NCI-H460 (cell line): ENCODE results near the gene POLE. TPM values are rescaled to one million over a fixed set of nuclear protein-coding genes. Genes with fewer than 3 reads are reported as not detected.

Experiments used
- DNase-seq: peaks from one replicate; pipeline ENCODE4 v3.0.0-alpha.2; 2016; ENCODE audit warnings: low read depth; ENCODE audit errors: extremely low read depth
- total RNA-seq: library from RNA; depleted of rRNA; stranded (reverse); fragments of >200 nt; shearing (Covaris generic); gene quantifications from 2 replicates; pipeline ENCODE4 v1.2.3, GENCODE V29; 2014

Gene POLE
- total RNA-seq, 1 experiment from 2014 or later: 25.6 TPM

DNA sequence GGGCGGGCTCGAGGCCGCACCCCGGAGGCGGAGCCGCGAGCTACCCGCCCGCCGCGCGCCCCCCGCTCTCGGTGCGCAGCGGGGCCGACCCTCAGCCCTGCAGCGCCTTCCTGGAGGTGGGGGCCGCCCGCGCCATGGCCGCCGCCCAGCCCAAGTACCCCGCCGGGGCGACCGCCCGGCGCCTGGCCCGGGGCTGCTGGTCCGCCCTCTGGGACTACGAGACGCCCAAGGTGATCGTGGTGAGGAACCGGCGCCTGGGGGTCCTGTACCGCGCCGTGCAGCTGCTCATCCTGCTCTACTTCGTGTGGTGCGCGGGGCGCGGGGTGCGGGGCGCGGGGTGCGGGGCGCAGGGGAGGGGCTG, 68.5 kb downstream of the POLE start, which contains the start of gene P2RX2:
P2RX2 (plus strand) TSS at position 94 of the 361 bp plus-strand sequence; CDS start at position 135, 41 bp downstream.
- no peak for DNase-seq

DNA sequence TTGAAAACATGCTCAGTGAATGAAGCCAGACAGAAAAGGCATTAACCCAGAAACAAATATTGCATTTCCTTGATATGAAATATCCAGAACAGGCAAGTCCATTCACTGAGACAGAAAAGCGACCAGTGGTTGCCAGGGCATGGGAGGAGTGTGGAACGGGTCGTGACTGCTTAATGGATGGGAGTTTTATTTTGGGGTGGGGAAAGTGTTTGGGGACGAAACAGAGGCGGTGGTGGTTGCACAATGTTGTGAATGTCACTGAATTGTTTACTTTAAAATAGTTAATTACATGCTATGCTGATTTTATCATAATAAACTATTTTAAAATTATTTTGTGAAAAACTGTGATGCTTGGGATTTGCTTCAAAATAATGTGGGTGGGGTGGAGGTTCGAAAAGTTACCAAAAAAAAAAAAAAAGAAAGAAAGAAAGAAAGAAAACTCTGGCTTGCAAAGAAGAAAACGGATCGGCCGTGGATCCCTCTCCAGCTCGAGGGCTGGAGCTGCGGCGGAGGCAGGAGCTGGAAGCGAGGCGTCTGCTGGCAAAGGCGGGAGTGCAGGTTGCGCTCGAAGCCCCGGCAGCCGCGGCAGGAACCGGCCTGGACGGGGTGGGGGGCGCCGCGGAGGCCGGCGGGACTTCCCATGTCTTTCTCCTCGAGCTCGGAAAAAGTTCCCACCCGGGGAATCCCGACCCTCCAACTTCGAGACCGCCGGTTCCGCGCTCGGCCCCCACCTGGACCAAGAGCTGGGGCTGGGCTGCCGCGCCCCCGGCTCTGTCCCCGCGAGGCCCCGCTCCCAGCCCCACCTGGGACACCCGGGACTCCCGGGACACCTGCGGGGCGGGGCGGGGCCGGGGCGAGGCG, 69.1 kb downstream of the POLE start:
- no peak for DNase-seq

DNA sequence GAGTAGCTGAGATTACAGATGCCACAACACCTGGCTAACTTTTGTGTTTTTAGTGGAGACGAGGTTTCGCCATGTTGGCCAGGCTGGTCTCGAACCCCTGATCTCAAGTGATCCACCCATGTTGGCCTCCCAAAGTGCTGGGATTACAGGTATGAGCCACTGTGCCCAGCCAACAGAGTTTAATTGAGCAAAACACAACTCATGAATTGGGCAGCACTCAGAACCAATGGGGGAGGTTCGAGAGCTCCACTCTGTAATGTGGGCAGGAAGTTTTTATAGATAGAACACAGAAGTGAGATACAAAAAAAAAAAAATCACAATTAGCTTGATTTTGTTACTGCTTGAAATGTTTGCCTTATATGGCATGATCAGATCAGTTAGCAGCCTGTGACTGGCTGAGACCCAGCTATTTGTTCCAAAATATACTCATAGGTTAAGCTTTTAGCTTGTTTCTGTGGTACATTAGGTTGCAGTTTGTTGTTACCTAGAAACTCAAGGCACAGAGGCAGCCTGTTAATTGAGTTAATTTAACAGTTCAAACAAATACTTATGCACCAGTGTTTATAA, 69.9 kb downstream of the POLE start:
- no peak for DNase-seq

DNA sequence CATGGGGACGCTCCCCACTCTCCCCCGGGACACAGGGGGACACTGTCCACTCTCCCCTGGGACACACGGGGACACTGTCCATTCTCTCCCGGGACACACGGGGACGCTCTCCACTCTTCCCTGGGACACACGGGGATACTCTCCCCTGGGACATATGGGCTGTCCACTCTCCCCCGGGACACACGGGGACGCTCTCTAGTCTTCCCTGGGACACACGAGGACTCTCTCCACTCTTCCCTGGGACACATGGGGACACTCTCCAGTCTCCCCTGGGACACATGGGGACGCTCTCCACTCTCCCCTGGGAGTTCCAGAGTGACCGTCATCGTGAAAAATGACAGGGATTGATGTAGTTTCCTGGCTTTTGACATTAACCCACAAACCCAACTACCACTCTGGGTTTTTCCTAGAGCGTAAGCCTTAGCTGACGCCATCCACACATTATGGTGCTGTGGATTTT, 71.5 kb downstream of the POLE start:
- DNase-seq: no peak

DNA sequence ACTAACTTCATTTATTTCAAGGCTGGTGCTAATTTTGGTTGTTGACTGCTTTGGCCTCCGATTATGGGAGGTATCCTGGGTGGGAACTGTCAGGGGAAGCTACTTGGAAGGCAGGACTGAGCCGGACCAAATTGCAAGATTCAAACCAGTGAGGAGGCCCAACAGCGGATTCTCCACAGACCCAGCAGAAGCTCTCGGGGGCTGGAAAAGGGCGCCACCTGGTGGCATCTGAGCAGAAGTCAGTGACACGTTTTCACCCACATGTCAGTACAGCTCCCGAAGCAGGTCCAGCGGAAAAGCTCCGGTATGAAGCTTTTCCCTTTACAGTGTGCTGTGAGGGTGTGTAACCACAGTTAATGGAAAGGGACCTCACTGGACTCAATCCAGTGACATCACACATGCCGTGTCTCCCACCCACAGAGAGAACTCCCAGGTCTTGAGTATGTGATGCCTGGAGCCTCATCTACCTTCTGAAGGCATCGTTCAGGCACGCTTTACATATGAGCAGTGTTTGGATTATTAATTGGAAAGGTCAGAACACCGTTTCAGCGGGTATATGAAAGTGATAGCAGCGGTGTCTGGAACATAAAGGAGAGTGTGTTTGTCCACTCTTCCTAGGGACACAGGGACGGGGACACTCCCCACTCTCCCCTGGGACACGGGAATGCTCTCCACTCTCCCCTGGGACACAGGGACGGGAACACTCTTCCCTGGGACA, 72.1 kb downstream of the POLE start:
- DNase-seq: peak; percentile 83

DNA sequence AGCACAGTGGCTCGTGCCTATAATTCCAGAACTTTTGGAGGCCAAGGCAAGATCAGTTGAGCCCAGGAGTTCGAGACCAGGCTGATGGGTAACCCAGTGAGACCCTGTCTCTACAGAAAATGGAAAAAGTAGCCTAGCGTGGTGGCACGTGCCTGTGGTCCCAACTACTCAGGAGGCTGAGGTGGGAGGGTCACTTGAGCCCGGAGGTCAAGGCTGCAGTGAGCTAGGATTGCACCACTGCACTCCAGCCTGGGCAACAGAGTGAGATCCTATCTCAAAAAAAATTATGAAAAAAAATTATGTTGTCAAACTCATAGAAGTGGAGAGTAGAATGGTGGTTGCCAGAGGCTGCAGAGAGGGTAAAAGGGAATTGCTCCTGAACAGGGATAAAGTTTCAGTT, 73.1 kb downstream of the POLE start:
- DNase-seq: no peak

DNA sequence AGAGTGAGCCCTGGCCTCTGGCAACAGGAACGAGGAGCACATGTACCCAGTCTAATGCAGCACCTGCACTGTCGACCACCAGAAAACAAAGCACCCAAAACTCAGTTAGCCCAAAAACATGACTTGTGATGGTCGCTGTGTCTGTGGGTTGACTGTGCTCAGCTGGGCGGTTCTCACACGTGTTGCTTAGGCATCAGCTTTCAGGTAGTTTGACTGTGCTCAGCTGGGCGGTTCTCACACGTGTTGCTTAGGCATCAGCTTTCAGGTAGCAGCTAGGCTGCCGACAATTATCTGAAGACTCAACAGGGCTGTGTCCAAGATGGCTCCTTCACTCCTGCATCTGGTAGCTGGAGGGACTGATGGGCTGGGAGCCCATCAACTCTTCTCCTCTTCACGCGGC, 75.5 kb downstream of the POLE start:
- no peak for DNase-seq

DNA sequence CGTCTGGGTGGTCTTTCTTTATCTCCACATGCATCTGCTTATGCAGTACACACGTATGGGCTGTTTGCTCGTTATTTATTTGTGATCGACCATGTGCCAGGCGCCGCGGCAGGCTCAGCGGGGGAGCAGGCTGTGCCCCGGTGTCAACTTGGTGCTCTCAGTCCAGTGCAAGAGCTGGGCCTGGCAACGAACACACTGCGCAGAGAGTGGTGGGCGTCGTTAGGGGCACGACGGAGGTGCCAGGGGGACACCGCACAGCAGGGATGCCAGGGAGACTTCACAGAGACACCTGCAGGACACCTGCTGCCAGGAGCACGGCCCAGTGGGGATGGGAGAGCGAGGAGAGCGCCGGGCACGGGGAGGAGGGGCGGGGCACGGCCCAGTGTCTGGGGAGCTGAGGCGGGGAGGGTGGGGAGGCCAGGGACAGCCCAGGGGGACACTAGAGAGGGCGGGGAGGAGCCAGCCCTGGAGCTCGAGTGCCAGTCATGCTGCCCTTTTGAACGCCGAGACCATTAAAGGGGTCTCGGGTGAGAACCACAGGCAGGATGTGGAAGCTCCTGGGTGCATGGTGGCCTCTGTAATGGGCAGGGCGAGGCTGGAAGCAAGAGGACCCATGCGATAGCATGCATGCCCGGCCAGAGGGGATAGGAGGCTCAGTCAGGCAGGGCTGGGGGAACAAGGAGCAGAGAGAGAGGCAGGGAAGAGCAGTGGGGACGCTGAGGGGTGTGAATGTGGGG, 76.1 kb downstream of the POLE start:
- no peak for DNase-seq

DNA sequence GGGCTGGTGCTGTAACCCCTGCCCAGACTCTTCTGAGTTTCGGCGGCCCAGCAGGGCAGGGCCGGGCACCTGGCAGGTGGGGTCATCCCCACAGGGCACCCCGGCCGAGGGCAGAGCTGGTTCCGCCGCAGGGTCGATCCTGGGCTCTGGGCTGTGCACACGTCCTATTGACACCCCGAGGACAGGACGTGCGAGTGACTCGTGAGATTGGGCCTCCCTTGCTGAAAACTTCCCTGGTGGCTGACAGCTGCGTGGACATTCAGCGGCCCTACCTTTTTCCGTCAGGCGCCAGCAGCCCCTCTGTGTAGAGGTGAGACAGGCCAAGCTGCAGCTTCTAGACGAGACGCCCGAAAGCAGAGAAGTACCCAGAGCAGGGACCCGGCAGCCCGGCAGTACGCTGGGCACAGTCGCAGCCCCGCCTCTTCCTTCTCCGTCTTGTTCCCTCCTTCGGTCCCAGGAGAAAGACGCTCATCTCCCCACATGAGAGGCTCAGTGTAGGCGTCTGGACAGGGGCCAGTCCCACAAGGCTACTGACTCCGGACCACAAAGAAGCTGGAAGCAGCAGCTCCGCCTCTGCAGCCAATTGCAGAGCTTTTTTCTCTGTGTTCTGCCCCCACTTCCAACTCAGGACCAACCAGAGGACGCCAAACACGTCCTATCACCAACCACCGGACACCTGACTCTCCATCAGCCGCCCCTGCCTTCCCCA, 76.9 kb downstream of the POLE start, which contains the start of gene LRCOL1:
LRCOL1 (minus strand) TSS at position 532 of the 709 bp plus-strand sequence. CDS start 4,331 bp downstream, outside the sequence.
- no peak for DNase-seq

DNA sequence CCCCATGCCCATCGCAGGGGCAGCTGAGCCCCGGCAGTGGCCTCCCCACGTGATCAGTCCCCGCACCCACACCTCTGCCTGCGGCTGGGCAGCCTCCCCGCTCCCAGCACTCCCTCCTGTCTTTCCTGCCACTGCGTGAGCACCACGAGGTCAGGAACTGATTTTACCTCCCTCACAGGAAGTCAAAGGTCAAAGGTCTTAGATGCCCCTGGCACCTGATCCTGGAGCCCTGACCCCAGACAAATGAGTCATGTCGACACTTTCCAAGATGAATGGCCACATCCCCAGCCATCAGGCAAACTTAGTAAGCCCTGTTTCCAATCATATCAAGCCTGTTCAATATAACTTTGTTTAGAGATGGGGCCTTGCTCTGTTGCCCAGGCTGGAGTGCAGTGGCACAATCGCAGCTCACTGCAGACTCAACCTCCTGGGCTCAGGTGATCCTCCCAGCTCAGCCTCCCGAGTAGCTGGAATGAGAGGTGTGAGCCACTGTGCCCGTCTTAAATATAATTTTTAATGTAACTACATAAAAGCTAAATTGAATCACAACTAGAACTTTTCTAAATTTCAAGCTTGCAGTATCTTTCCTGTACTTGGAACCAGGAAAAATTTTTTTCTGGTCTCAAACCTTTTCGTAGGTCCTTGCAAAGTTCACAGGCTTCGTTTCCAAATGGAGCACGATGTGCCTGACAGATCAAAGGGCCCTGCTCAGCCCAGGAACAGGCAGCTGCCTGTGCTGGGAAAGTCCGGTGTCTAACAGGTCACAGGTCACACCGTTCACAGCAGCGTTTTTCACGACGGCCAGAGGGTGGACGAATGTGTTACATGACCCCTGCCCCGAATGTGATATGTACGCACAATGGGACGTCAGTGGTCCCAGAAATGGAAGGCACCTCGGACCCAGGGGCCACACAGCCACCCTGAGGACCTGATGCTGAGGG, 78.6 kb downstream of the POLE start:
- DNase-seq: no peak

DNA sequence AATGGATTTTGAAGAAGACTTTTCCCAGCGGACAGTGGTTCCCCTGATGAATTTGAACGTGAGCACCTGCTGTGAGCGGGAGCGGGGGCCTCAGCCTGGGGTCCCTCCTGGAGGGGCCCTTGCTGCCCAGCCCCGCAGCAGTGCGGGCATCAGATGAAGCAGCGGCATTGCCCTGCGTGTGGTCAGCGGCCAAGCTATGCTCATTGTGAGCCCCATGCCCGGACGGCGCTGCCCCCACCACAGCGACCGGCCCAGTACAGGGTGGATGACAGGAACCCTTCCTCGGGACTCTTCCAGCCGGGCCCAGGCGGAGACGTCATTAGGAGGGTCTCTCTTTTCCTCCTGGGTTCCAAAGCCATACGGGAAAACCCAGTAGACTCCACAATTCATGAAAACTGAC, 80.2 kb downstream of the POLE start:
- no peak for DNase-seq

DNA sequence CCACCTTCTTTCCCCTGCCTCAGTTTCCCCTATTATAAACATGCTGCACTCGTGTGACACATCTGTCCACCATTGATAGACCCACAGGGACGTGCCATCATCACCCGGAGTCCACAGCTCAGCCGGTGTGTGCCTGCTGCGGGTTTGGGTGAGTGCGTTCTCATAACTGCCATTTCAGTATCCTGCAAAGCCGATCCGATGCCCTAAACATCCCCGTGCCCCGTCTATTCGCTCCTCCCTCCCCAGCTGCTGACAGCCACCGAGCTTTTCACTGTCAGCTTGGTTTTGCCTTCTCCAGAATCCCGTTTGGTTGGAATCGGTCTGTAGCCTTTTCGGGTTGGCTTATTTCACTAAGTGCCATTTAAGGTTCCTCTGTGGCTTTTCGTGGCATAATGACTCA, 80.7 kb downstream of the POLE start:
- DNase-seq: no peak

DNA sequence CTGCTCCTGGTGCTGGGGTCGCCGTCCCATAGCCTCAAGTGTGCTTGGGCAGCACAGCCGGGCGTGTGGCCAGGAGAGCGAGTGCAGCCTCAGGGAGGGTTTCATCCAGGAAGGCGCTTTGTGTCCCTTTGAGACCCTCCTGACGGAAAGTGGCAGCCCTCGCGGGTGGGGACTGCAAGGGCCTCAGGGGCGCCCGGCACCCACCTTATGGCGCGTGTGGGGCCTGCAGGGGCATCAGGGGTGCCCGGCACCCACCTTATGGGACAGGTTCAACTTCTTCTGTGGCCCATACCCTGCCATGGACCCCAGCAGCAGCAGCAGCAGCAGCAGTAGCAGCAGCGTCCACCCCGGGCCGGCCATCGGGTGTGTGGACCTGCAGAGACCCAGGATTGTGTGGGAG, 81.2 kb downstream of the POLE start:
- no peak for DNase-seq

DNA sequence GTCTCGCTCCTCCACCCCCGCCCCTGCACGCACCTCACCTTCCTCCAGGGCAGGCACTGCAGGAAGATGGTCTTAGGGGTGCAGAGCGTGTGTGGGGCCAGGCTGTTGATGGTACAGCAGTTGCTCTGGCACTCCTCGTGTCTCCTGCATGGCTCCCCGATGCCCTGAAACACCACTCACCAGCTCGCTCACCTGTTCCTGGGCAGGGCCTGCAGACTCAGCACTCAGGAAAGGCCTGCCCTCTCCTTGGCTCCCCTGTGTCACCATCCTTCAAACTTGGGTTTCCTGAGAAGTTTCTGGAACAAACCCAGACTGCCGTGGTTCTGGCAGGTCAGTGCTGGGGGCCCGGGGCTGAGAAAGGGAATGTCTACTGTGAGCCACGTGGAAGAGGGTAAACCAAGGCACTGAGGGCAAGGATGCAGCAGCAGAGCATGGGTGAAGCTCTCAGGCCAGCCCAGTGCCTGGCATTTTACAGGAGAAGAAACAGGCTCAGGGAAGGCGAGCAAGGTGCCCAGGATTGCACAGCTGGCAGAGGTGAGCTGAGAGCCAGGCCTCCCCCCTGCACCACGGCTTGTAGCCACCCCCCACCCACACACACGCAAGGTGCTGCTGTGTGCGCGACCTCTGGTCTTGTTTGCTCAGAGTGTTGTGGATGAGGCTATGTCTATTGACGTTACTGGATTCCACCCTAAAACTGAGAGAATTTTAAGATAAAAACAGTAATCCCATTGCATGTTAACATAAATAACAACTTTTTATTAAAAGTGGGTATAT, 82.3 kb downstream of the POLE start:
- no peak for DNase-seq

DNA sequence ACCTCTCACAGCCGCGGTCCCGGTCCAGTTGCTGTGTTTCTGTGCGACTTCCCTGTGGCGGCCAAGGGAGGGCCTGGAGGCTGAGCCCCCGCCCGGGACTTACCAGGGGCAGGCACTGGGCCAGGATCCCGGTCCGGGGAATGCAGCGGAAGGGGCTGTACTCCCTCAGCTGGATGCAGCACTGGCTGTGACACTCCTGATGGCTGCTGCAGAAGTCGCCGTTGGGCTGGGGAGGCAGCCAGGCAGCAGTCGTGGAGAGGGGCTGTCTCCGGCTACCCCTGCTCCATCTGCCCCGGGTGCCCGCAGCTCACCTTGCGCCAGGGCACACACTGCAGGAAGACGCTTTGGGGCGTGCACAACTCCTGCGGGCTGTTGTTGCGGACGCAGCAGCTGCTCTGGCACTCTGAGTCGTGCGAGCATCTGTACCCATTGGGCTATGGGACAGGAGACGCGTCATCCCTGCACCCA, 83.0 kb downstream of the POLE start:
- DNase-seq: no peak

DNA sequence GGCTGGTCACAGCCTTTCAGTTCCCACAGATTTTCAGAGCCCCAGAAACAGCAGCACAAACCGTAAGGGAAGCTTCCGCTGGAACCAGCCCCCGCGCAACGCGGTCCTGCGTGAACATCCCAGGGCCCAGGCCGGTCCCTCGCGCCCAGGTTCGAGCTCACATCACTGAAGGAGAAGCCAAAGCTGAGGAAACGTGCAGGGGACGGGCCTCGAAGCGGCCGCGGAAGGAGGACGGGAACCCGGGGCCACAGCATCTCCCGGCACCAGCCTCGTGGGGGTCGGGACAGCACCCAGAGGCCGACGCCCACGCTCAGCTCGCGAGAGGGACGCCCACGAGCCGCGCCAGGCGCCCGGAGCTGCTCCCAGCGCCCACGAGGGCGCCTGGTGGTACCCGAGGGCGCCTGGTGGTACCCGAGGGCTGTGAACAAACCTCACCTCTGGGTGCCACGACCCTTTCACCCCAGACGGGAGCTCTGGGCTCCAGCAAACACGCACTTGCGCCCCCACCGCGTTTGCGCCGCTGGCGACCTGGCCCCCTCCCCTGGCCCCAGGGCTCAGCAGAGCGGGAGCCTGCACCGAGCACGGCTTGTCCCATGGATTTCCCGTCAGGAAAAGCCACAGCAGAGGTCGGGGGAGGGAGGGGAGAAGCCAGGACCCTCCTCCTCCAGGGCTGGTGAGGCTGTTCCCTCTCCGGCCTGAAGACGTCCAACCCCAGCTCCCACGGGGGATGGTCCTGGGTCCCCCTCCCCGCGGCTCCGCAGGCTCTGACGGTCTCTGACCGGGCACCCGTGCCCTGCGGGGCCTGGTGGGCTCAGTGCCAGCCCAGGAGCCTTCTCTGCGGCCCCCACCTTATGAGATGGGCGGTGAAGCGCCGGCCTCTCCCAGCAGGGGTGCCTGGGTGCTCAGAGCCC, 83.6 kb downstream of the POLE start:
- DNase-seq: no peak
